GM19328 (cell line): ENCODE data around the gene SLC45A2.
A peak's percentile ranks its signal among the peaks of the same experiment; 100 is the strongest.

Source experiments
- ATAC-seq: cut with Tn5 transposase; IDR thresholded peaks from one replicate; pipeline ENCODE4 v1.9.1; 2021; ENCODE audit warnings: mild to moderate bottlenecking, moderate library complexity; ENCODE audit not compliant: unreplicated experiment

Gene SLC45A2

GRCh38 chr5:34007621-34008600 is 23.4 kb upstream of the SLC45A2 start, which contains the start of gene AMACR:
Gene AMACR (minus strand): TSS chr5:34008050. CDS start chr5:34008019, 31 bp downstream.
- peak; percentile 95 for ATAC-seq

GRCh38 chr5:34007201-34007620 is 22.7 kb upstream of the SLC45A2 start:
- no peak for ATAC-seq

GRCh38 chr5:34005681-34006080 is 21.2 kb upstream of the SLC45A2 start:
- no peak for ATAC-seq

DNA sequence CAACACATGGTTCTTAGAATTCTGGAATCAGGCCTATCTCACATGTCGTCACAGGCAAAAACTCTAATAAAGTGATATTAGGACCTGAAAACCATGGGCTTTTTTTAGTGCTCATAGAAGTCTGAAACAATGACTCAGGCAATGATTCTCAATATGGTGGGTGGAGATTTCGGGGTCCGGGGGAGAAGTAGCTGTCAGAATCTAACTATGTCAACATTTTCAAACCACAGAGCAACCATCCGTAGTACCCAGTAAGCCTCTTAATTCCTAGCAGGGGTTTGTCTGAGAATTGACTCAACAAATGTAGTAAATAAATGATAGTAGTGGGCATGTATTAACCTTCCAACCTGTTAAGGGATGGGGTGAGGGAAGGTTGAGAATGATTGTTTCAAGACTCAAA is 20.7 kb upstream of the SLC45A2 start:
- ATAC-seq = no peak

- no peak for ATAC-seq
Measured at GRCh38 chr5:34003941-34004340, 19.4 kb upstream of the SLC45A2 start.

DNA sequence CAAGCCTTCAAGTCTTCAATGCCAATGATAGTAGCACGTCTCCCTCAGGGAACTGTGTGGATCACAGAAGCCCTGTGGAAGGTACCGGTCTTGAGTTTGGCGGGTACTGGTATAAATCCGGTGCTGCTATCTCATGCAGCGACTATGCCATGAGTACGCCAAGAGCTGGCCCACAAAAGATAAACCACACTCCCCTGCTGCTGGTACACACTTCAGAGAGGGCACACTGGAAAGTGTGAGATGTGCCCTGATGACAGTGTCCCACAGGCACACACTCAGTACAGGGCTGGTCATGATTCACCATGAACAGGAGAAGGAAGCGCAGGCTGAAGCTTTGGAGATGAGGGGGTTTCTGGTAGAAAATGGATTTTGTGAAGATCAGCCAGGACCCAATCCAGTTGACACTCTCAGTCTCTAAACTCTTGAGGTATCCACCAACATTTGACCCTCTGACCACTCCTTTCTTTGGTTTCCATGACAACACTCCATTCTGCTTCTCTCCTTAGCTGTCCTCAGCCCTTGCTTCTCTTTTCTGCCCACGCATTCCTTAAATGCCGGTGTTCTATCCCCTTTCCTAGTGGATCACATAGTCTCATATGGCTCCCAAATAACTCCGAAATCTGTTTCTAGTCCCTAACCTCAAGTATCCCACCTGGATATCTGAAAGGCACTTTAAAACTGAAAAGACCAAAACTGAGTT is 18.3 kb upstream of the SLC45A2 start:
- ATAC-seq = no peak

DNA sequence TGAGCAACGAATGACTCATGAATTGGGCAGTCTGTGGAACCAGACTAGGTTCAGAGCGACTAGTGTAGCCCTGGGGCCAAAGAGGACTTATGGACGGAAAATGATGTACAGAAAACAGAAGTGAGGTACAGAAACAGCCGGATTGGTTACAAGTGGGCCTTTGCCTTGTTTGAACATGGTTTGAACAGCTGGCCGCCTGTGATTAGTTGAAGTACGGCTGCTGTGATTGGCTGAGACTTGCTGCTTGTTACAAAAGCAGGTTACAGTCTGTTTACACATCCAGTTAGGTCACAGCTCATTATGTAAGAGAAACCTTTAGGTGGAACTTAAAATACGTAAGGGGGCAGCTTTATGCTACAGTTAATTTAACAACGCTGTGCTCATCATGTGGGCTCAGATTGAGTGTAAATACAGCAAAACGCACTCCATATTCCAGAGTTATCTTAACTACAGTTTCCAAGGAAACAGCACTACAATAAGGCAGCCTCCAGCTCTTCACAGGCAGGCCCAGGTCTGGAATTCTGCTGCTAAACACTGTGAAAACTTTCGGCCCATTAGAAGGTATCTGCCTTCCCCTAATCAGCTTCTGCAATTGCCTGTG is 16.8 kb upstream of the SLC45A2 start:
- no peak for ATAC-seq

GRCh38 chr5:33999978-34000377 is 15.5 kb upstream of the SLC45A2 start:
- no peak for ATAC-seq

DNA sequence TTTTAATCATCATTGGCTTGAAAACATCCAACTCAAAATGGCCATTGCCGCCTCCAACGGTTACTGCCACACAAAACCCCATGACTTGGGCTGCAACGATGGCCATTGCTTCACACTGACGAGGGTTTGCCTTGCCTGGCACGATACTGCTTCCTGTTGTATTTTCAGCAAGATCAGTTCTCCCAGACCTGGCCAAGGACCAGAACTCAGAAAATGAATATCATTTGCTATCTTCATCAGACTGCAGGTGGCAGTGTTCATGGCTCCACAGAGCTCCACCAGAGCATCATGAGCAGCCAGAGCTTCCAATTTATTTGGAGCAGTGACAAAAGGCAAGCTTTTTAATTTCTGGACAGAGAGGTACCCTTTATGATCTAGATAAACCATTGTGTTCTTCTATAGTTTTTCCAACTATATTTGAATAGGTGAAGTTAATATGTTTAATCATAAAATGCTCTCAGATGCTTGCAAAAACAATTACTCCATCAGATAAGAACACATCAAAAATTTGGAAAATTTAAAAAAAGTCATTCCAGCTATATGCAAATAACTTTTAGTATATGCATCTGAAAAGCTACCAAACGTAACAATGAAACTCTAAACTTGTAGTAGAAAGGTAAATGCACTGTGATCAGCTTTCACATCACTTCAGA is 13.0 kb upstream of the SLC45A2 start:
- no peak for ATAC-seq

DNA sequence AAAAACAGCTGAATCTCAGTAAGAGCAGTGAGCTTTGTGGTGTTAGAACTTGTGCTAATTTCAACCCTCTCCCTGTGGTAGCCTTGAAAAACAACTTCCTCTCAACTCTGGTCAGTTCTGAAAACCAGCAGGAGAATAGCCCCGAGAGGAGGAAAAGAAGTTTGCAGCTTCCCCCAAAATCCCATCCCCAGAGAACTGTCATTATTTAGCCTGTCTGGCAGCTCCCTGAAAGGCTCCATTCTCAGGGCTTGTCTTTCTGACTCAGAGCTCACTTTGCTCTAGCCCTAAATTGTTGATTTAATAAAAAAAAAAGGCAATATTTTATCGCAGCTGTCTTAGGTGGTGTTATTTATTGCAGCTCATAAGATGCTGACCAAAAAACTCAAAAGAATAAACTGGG is 11.4 kb upstream of the SLC45A2 start:
- ATAC-seq = no peak

DNA sequence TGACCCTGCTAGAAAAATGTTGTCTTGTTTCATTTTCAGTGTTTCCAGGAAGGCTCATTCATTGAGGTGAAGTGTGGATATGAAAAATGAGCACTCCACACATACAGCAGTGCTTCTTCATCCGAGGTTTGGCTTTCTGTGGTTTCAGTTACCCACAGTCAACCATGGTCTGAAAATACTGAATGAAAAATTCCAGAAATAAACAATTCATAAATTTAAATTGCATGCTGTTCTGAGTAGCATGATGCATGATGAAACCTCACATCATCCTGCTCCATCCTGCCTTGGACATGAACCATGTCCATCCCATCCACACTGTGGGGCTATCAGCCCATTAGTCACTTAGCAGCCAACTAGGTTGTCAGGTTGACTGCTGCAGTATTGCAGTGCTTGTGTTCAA is 10.4 kb upstream of the SLC45A2 start:
- ATAC-seq = no peak

DNA sequence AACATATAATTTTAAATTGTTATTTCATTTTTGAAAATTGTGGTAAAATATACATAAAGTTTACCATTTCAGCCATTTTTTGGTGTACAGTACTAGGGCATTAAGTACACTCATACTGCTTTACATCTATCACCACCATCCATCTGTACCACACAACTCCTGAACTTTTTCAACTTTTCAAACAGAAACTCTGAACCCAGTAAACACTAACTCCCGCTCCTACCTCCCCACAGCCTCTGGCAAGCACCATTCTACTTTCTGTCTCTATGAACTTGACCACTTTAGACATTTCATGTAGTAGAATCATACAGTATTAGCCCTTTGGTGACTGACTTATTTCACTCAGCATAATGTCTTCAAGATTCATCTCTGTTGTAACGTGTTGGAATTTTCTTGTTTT is 8.4 kb upstream of the SLC45A2 start:
- no peak for ATAC-seq

- ATAC-seq = no peak
Measured at GRCh38 chr5:33985447-33985846, 954 bp upstream of the SLC45A2 start.

DNA sequence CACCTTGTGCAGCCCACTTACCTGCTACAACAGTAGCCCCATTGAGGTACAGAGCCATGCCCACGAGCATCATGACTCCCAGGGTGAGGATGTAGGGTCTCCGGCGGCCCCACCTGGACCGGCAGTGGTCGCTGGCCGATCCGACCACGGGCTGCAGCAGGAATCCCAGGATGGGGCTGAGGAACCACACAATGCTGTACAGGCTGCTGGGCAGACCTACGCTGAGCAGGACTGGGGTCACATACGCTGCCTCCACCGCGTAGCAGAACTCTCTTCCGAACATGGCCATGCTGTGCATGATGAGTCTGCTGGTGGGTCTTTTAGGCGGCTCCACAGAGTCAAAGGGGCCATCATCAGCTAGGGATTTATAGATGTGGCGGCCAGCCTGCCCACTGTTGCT is 315 bp downstream of the SLC45A2 start:
- ATAC-seq = no peak

DNA sequence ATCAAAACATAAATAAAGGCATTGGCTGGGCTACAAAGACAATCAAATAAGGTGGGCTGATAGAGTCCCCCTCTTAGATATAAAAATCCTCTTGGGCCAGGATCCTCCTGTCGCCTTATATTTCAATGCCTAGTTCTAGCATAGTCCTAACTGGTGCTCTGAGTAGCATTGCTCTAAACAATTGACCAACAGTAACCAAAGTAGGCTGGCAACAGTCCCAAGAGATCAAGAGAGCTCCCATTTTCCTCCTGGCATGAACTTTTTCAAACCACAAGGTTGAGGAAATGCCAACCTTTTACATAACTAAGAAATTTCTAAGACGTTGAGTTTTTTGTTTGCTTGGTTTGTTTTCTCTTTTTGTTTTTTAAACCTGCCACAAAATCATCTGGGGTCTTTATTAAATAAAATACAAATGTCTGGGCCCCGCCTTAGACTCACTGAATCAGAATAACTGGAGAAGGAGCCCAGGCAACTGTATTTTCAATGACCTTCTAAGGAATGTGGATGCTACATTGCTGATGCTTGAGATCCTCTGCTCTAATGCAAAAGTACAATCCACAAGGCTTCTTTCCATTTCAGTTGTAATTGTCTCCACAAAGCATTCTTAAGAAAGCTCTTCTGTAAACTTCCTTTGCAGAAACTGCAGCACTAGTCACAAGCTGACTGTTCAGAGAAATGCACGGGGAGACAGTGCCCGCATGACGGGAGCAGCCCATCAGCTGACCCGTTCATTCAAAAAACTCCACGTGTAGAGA is 2.9 kb downstream of the SLC45A2 start:
- ATAC-seq = no peak

- ATAC-seq = no peak
Measured at GRCh38 chr5:33980030-33980429, 4.5 kb downstream of the SLC45A2 start.

- no peak for ATAC-seq
Measured at GRCh38 chr5:33978306-33978705, 6.2 kb downstream of the SLC45A2 start.

DNA sequence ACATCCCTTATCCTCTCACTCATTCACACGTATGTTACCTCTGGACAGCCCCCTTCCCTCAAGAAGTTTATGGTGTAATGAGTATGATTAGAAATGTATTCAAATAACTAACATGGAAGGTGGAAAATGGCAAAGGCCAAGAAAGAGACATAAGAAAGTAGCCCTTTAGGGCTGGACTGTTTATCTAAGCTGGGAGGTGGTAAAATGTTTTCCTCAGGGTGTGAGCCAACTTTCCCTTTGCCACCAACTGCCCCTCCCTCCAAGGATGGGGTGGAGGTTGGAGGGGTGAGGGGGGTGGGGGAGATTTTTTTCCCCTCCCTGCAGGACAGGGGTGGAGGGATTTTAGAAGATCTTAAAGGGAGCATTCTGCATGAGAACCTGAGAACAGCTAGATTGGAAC is 8.2 kb downstream of the SLC45A2 start:
- no peak for ATAC-seq

DNA sequence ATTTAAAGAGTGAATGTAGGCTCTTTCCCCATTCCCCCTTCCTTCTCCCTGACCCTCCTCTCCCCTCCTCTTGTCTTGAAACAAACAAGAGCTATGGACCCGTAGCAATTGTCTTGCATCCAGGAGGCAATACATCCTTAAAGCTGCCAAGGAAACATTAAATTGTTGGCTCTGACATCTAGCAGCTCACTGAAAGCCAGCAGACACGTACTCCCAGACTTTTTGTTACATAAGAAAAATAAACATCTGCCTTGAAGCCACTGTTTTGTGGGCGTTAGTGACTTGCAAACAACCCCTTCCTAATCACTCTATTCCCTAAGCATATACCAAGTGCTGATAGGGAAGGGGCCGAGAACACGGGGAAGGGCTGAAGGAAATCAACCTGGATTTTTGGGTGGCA is 8.6 kb downstream of the SLC45A2 start:
- ATAC-seq = no peak

DNA sequence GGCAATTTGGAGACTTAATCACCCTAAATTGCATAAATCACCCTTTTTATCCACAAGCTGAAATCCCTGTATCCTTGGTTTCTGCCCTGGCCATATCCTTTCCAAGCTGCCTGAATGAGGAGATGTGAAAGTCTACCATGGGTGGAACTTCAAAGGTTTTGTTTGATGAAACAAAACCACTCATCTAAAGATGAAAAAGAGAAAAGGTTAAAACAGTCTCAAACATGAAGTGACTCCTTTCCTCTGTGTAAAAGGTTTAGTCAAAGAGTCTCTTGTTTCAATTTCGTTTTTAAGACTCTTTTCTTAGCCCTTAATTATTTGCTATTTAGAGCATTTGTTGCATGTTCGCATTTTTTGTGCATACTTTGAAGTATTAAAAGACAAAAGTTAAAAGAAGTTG is 11.2 kb downstream of the SLC45A2 start:
- ATAC-seq = no peak
